Esophagus (tissue), 2 donors: ENCODE measurements around the gene UBA52. TPM values are rescaled to one million over a fixed set of nuclear protein-coding genes. Genes with fewer than 3 reads are reported as not detected.
"Not testable (repeated sequence)": the region's sequence is repeated elsewhere in the genome, so short reads cannot be mapped to it uniquely, and the experiment has no call there.

Experiments used
- H3K27ac ChIP-seq, 2 donors: one replicate each; pipeline ENCODE4 v1.5.1; 2013; ENCODE audit warnings: low read depth in 2 of 2, mild to moderate bottlenecking in 2 of 2, inconsistent platforms in 1 of 2, low read length in 1 of 2, moderate library complexity in 1 of 2
- H3K27me3 ChIP-seq, 2 donors: one replicate each; pipeline ENCODE4 v1.6.1; 2013; ENCODE audit warnings: low read length in 2 of 2, control low read depth in 1 of 2, mild to moderate bottlenecking in 1 of 2; ENCODE audit not compliant: insufficient read depth in 2 of 2, control insufficient read depth in 1 of 2
- H3K36me3 ChIP-seq, 2 donors: one replicate each; pipeline ENCODE4 v1.6.1; 2013; ENCODE audit warnings: low read length in 1 of 2; ENCODE audit not compliant: control insufficient read depth in 2 of 2, insufficient read depth in 2 of 2
- H3K4me1 ChIP-seq, 2 donors: one replicate each; pipeline ENCODE4 v1.6.1; 2013; ENCODE audit warnings: low read length in 1 of 2; ENCODE audit not compliant: control insufficient read depth in 2 of 2, insufficient read depth in 2 of 2
- H3K4me3 ChIP-seq, 2 donors: one replicate each; pipeline ENCODE4 v1.5.1; 2013; ENCODE audit warnings: low read length in 2 of 2, mild to moderate bottlenecking in 2 of 2, low read depth in 1 of 2, moderate library complexity in 1 of 2
- H3K9me3 ChIP-seq, 2 donors: one replicate each; pipeline ENCODE4 v1.6.1; 2013; ENCODE audit warnings: mild to moderate bottlenecking in 2 of 2, low read depth in 1 of 2, low read length in 1 of 2, moderate library complexity in 1 of 2; ENCODE audit not compliant: control insufficient read depth in 2 of 2, insufficient read depth in 1 of 2
- WGBS, 2 donors: extraction: QIAGEN DNeasy Blood & Tissue Kit; methylation state at CpG; one replicate each; pipeline ENCODE4 v1.1.7; 2013; 5-methylcytosine and 5-hydroxymethylcytosine counted together
- polyA plus RNA-seq, 2 donors: library from polyadenylated mRNA; stranded (reverse); fragments of 200-250 nt; gene quantifications; one replicate each; pipeline ENCODE4 v1.2.3, GENCODE V29; 2013
- donor health status: healthy with polysubstance abuse.
- donor health status: Bipolar disorder and iron deficiency.

Gene UBA52
- polyA plus RNA-seq, 2 donors = 709 to 1,325 TPM

GRCh38 chr19:18536475-18536874 lies 35.2 kb upstream of the UBA52 start:
- no peak overlapping the region for H3K27ac ChIP-seq
- H3K9me3 ChIP-seq = no peaks in the 10 kb centered on the region
- 94 to 95% methylated on average over 10 of the region's 10 CpGs for WGBS, 2 donors
- H3K27me3 ChIP-seq = no peaks in the 10 kb centered on the region
- peaks cover 7 to 59% of the 10 kb centered on the region in 2 donors for H3K36me3 ChIP-seq
- H3K4me1 ChIP-seq = no peaks in the 10 kb centered on the region
- H3K4me3 ChIP-seq = no peak overlapping the region

GRCh38 chr19:18537431-18537830 lies 34.2 kb upstream of the UBA52 start:
- peaks cover 2 to 55% of the 10 kb centered on the region in 2 donors for H3K36me3 ChIP-seq
- 94 to 96% methylated on average over 17 of the region's 17 CpGs for WGBS, 2 donors
- peaks cover 0 to 2% of the 10 kb centered on the region in 2 donors for H3K4me1 ChIP-seq
- H3K27ac ChIP-seq = no peak overlapping the region
- H3K27me3 ChIP-seq = no peaks in the 10 kb centered on the region
- H3K9me3 ChIP-seq = no peaks in the 10 kb centered on the region
- H3K4me3 ChIP-seq = no peak overlapping the region

- H3K27me3 ChIP-seq = no peaks in the 10 kb centered on the region
- peaks cover 0 to 48% of the 10 kb centered on the region in 2 donors for H3K36me3 ChIP-seq
- peaks cover 0 to 2% of the 10 kb centered on the region in 2 donors for H3K4me1 ChIP-seq
- no peak overlapping the region for H3K27ac ChIP-seq
- no peaks in the 10 kb centered on the region for H3K9me3 ChIP-seq
- WGBS, 2 donors = 91 to 95% methylated on average over 22 of the region's 22 CpGs
- no peak overlapping the region for H3K4me3 ChIP-seq
These were observed 33.5 kb upstream of the UBA52 start for GRCh38 chr19:18538115-18538514.

GRCh38 chr19:18539372-18539771 lies 32.3 kb upstream of the UBA52 start:
- Histone ChIP-seq H3K27me3 (no peaks in the 10 kb centered on the region), H3K4me1 (peaks cover 0 to 2% of the 10 kb centered on the region in 2 donors), H3K9me3 (no peaks in the 10 kb centered on the region), H3K27ac (no peak overlapping the region), H3K4me3 (no peak overlapping the region), H3K36me3 (peaks cover 0 to 45% of the 10 kb centered on the region in 2 donors)
- WGBS, 2 donors = 95 to 96% methylated on average over 19 of the region's 19 CpGs

- not testable (repeated sequence) for H3K27ac ChIP-seq, H3K27me3 ChIP-seq, H3K4me3 ChIP-seq, H3K4me1 ChIP-seq, H3K9me3 ChIP-seq
- H3K36me3 ChIP-seq = peaks cover 0 to 44% of the 10 kb centered on the region in 2 donors
- 94 to 99% methylated on average over 1 of the region's 1 CpG for WGBS, 2 donors
These were observed 31.5 kb upstream of the UBA52 start for GRCh38 chr19:18540200-18540599.

GRCh38 chr19:18541258-18541991 lies 30.2 kb upstream of the UBA52 start:
- Histone ChIP-seq H3K27ac (peak overlapping the region in 1 of 2 donors; percentile 50), H3K4me3 (no peak overlapping the region), H3K4me1 (peaks cover 0 to 2% of the 10 kb centered on the region in 2 donors), H3K27me3 (no peaks in the 10 kb centered on the region), H3K36me3 (peaks cover 0 to 36% of the 10 kb centered on the region in 2 donors), H3K9me3 (no peaks in the 10 kb centered on the region)
- 85 to 86% methylated on average over 21 of the region's 21 CpGs for WGBS, 2 donors

- Histone ChIP-seq H3K4me1 (peaks cover 0 to 2% of the 10 kb centered on the region in 2 donors), H3K4me3 (peak overlapping the region; percentile 90 to 91), H3K27me3 (no peaks in the 10 kb centered on the region), H3K36me3 (peaks cover 0 to 29% of the 10 kb centered on the region in 2 donors), H3K27ac (peak overlapping the region; percentile 92 to 94), H3K9me3 (no peaks in the 10 kb centered on the region)
- WGBS, 2 donors = 14 to 17% methylated on average over 11 of the region's 11 CpGs
These were observed 29.4 kb upstream of the UBA52 start for GRCh38 chr19:18541992-18542940.

- no peaks in the 10 kb centered on the region for H3K9me3 ChIP-seq
- H3K36me3 ChIP-seq = peaks cover 0 to 21% of the 10 kb centered on the region in 2 donors
- H3K27ac ChIP-seq = peak within 1 kb of the TSS; percentile 92 to 94
- peak within 1 kb of the TSS; percentile 90 to 91 for H3K4me3 ChIP-seq
- H3K27me3 ChIP-seq = no peaks in the 10 kb centered on the region
- peaks cover 0 to 2% of the 10 kb centered on the region in 2 donors for H3K4me1 ChIP-seq
- WGBS, 2 donors = 0 to 1% methylated on average over 38 to 86 of the region's 86 CpGs
These were observed 28.5 kb upstream of the UBA52 start, which contains the start of gene FKBP8 for GRCh38 chr19:18542941-18543813. Gene FKBP8 (minus strand): TSS chr19:18543573. CDS start chr19:18541970, 1,603 bp downstream.
